K562 treated with DMSO at 1 percent for 24 hours (cell line): ENCODE measurements around the gene MKRN3. TPM values are rescaled to one million over a fixed set of nuclear protein-coding genes. Genes with fewer than 3 reads are reported as not detected.

ENCODE experiments used
- total RNA-seq: library from RNA; unstranded; fragments of 300-600 nt; gene quantifications from 2 replicates; pipeline ENCODE4 v1.2.3, GENCODE V29; 2022; ENCODE audit warnings: low read depth; ENCODE audit not compliant: insufficient read depth

MKRN3 gene
- total RNA-seq, result 15.0 and 21.0 TPM in 2 replicates

GRCh38 chr15:23565395-23566070 is at the start of gene MKRN3:
Gene MKRN3 (plus strand): TSS chr15:23565674. CDS start chr15:23565783, 109 bp downstream.

Other genes with a start within 250 kb of the MKRN3 start
- not detected in 2 replicates for gene GOLGA6L26, start 231.5 kb upstream of the MKRN3 start, total RNA-seq
- gene GOLGA8S, start 210.9 kb upstream of the MKRN3 start, total RNA-seq, result not detected in 2 replicates
- not detected in 2 replicates for gene GOLGA6L2, start 118.4 kb upstream of the MKRN3 start, total RNA-seq
- not detected in 2 replicates for gene MAGEL2, start 82.2 kb downstream of the MKRN3 start, total RNA-seq
- gene NDN, start 121.6 kb downstream of the MKRN3 start, total RNA-seq, result 27.3 and 32.1 TPM in 2 replicates